22Rv1 (cell line): ENCODE data around the gene F12.

Source experiments
- H3K27ac ChIP-seq: fragments of 450-650 bp; 2 replicates; pipeline ENCODE4 v1.5.1; 2017
- CTCF ChIP-seq: fragments of 450-650 bp; IDR thresholded peaks from 2 replicates; pipeline ENCODE4 v1.5.1; 2017; ENCODE audit warnings: mild to moderate bottlenecking
- ZFX ChIP-seq: fragments of 450-650 bp; IDR thresholded peaks from 2 replicates; pipeline ENCODE4 v1.6.1; 2017; ENCODE audit warnings: antibody characterized with exemption, borderline replicate concordance

Gene F12

DNA sequence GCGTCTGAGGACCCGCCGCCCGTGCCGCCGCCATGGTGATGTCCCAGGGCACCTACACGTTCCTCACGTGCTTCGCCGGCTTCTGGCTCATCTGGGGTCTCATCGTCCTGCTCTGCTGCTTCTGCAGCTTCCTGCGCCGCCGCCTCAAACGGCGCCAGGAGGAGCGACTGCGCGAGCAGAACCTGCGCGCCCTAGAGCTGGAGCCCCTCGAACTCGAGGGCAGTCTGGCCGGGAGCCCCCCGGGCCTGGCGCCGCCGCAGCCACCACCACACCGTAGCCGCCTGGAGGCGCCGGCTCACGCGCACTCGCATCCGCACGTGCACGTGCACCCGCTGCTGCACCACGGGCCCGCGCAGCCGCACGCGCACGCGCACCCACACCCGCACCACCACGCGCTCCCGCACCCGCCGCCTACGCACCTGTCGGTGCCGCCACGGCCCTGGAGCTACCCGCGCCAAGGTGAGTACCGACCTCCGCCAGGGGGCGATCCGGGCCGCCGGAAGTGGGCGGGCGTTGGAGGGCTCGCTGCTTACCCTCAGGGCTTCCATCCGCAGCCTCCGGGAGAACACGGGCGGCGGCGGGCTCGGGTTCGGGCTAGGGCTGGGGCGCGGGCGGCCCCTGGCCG is 45.8 kb upstream of the F12 start:
- peak overlapping the region; percentile 96 for H3K27ac ChIP-seq
- no peak for TF ChIP-seq ZFX
- TF ChIP-seq CTCF = peak; percentile 77

GRCh38 chr5:177454397-177455035 is 45.2 kb upstream of the F12 start:
- peak overlapping the region; percentile 96 for H3K27ac ChIP-seq
- TF ChIP-seq CTCF (peak; percentile 90), ZFX (no peak)

DNA sequence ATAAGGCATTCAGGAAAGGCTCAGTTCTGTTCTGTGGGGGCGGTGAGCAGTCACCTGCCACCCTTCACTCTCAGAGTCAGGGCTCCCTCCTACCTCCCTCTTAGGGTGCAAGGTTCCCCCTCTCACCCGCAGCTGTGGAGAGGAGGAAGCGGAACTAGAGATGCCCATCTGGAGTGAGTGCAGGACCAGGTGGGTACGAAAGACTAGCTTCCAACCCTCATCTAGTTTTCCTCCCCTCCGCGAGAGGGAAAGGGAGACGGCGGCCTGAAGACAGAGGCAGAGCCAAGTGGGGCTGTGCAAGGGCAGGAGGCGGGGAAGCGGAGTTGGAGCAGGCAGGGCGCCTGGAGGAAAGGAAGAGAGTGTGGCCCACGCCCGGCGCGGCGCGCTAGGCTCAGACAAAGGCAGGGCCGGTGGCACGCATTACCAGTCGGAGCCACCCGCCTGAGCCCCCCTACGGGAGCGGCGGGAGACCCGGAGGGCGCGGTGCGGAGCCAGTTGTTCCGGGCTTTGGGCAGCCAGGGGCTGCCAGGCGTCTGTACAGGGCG is 44.6 kb upstream of the F12 start:
- peak overlapping the region; percentile 96 for H3K27ac ChIP-seq
- TF ChIP-seq ZFX (no peak), CTCF (no peak)

DNA sequence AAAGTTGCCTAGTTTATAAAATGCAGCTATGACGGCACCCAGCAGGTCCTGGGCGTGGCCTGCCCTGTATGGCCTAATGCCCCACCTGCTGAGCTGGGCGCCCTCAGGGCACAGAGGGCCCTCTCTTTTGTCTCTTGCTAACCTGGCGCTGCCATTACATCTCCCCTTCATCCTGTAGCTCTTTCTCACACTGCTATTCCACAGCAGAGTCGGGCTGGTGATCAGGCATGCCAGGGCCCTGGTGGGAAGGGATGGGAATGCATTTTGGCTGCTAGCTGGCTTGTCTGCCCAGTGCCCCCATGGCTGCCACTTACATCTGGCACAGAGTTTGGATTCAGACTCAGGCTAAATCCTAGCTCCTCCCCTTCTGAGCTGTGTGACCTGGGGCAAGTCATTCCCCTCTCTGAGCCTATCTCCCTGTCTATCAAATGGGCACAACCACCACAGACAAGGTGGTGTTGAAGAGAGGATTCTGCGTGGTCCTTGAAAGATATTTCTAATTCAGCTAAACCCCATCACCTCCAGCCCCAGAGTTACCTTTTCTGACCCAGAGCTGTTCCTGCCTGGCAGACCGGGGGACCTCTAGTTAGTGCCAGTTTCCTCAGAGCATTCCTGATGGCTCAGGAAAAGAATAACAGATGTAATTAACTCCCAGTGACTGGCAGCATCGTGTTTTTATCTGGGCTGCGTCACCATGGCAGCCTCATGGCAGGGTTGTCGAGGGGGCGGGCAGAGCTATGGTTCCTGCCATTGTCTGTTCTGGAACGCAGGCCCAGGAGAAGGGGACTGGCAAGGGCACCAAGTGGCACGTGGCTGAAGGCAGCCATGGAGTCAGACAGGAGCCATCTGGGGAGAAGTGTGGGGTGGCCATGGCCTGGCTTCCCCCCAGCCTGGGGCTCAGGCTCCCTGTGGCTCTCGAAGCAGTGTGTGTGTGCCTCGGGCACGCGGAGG is 43.6 kb upstream of the F12 start:
- TF ChIP-seq CTCF (no peak), ZFX (no peak)
- H3K27ac ChIP-seq = peak overlapping the region; percentile 96

DNA sequence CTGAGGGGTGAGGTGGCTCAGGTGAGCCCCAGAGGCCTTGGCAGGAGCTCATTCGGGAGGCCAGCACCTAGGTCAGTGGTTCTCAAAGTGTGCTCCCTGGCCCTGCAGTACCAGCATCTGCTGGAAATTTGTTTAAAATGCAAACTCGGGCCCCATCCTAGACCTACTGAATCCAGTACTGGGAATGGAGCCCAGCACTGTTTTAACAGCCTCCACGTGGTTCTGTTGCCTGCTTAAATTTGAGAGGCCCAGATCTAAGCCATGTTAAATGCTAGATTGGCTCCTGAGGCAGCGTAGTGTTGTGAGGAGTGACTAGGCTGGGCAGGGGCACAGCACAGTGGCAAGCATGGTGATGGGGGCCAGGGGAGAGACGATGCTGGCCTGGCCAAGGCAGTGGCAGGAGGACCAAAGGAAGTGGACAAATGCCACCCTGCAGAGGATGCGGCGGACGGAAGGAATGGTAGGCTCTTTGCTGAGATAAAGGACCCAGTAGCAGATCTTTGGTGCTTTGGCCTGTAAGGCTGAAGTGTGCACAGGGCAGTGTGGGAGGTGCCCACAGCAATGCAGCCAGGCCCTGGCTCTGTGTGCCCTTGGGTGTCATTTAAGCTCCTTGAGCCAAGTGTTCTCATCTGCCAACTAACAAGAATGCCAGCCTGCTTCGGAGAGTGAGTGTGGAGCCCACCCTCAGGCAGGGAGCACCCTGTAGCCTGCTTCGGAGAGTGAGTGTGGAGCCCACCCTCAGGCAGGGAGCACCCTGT is 41.5 kb upstream of the F12 start:
- TF ChIP-seq CTCF = no peak
- no peak for TF ChIP-seq ZFX
- H3K27ac ChIP-seq = peak overlapping the region; percentile 79

GRCh38 chr5:177449140-177450061 is 40.0 kb upstream of the F12 start:
- peak overlapping the region; percentile 79 for H3K27ac ChIP-seq
- TF ChIP-seq CTCF (no peak), ZFX (no peak)
